ENCODE data around the gene TBPL1. TPM values are rescaled to one million over a fixed set of nuclear protein-coding genes. Genes with fewer than 3 reads are reported as not detected.

Gene TBPL1
- polyA plus RNA-seq, 1 experiment = 36.2 TPM

GRCh38 chr6:134015719-134016557 lies 62.9 kb downstream of the TBPL1 start:
- CTCF ChIA-PET = interaction anchor here (0.9 kb wide), 1 partner anchor 13 kb away, joined by 3 read pairs; no protein-coding TSS in a partner anchor
- no peak for DNase-seq (ENCODE audit: low read depth)
- no peaks in the 10 kb centered on the region; the same call in 1 of the 2 replicates for H3K27me3 ChIP-seq (ENCODE audit: control insufficient read depth, insufficient read depth, low read length)
- no peak for TF ChIP-seq CTCF (IDR thresholded peaks at IDR 0.05; ENCODE audit: insufficient read depth, low read depth, low read length)
- POLR2A ChIA-PET = no interaction called here
- H3K4me3 ChIP-seq (ENCODE audit: low read depth, low read length) = no peak overlapping the region
- no peaks in the 10 kb centered on the region for H3K36me3 ChIP-seq (ENCODE audit: control insufficient read depth, insufficient read depth, low read length)

- ChIA-PET POLR2A (no interaction called here), CTCF (interaction anchor here (0.9 to 1.1 kb wide), 2 partner anchors 11 to 13 kb away, joined by 3 read pairs; no protein-coding TSS in a partner anchor)
- Histone ChIP-seq H3K4me3 (ENCODE audit: low read depth, low read length) (no peak overlapping the region), H3K36me3 (ENCODE audit: control insufficient read depth, insufficient read depth, low read length) (no peaks in the 10 kb centered on the region), H3K27me3 (ENCODE audit: control insufficient read depth, insufficient read depth, low read length) (no peaks in the 10 kb centered on the region; the same call in 1 of the 2 replicates)
- no peak for DNase-seq (ENCODE audit: low read depth)
- no peak for TF ChIP-seq CTCF (IDR thresholded peaks at IDR 0.05; ENCODE audit: insufficient read depth, low read depth, low read length)
These were observed 63.5 kb downstream of the TBPL1 start for GRCh38 chr6:134016558-134016814.

- H3K36me3 ChIP-seq (ENCODE audit: control insufficient read depth, insufficient read depth, low read length) = no peaks in the 10 kb centered on the region
- no peak for DNase-seq (ENCODE audit: low read depth)
- ChIA-PET CTCF (interaction anchor here (0.7 to 1.6 kb wide), 2 partner anchors 44 to 75 kb away, joined by 3 to 7 read pairs; no protein-coding TSS in a partner anchor), POLR2A (no interaction called here)
- H3K27me3 ChIP-seq (ENCODE audit: control insufficient read depth, insufficient read depth, low read length) = no peaks in the 10 kb centered on the region; the same call in 1 of the 2 replicates
- no peak for TF ChIP-seq CTCF (IDR thresholded peaks at IDR 0.05; ENCODE audit: insufficient read depth, low read depth, low read length)
- no peak overlapping the region for H3K4me3 ChIP-seq (ENCODE audit: low read depth, low read length)
These were observed 67.0 kb downstream of the TBPL1 start for GRCh38 chr6:134020071-134020470.

- TF ChIP-seq CTCF (IDR thresholded peaks at IDR 0.05; ENCODE audit: insufficient read depth, low read depth, low read length) = no peak
- ChIA-PET POLR2A (no interaction called here), CTCF (interaction anchor here (0.7 kb wide), 1 partner anchor 75 kb away, joined by 3 read pairs; no protein-coding TSS in a partner anchor)
- no peaks in the 10 kb centered on the region for H3K36me3 ChIP-seq (ENCODE audit: control insufficient read depth, insufficient read depth, low read length)
- H3K4me3 ChIP-seq (ENCODE audit: low read depth, low read length) = no peak overlapping the region
- no peaks in the 10 kb centered on the region; the same call in 1 of the 2 replicates for H3K27me3 ChIP-seq (ENCODE audit: control insufficient read depth, insufficient read depth, low read length)
- no peak for DNase-seq (ENCODE audit: low read depth)
These were observed 67.5 kb downstream of the TBPL1 start for GRCh38 chr6:134020543-134020942.

GRCh38 chr6:134020968-134021367 lies 67.9 kb downstream of the TBPL1 start:
- Histone ChIP-seq H3K36me3 (ENCODE audit: control insufficient read depth, insufficient read depth, low read length) (no peaks in the 10 kb centered on the region), H3K4me3 (ENCODE audit: low read depth, low read length) (no peak overlapping the region), H3K27me3 (ENCODE audit: control insufficient read depth, insufficient read depth, low read length) (no peaks in the 10 kb centered on the region; the same call in 1 of the 2 replicates)
- ChIA-PET POLR2A (no interaction called here), CTCF (interaction anchor here (0.7 to 0.8 kb wide), 2 partner anchors 41 to 76 kb away, joined by 3 read pairs; no protein-coding TSS in a partner anchor)
- DNase-seq (ENCODE audit: low read depth) = no peak
- TF ChIP-seq CTCF (IDR thresholded peaks at IDR 0.05; ENCODE audit: insufficient read depth, low read depth, low read length) = no peak
